Amygdala (tissue), 56 donors: ENCODE measurements around the gene U2AF1L4.
"Not testable (repeated sequence)": the region's sequence is repeated elsewhere in the genome, so short reads cannot be mapped to it uniquely, and the experiment has no call there.

Source experiments
- DNase-seq, 56 donors: peaks; one replicate each; lab custom pipeline; 2025; lab: John Stamatoyannopoulos, UW

U2AF1L4 gene

GRCh38 chr19:35731353-35731752 is 13.9 kb downstream of the U2AF1L4 start:
- no peak for DNase-seq

GRCh38 chr19:35730326-35730725 is 14.9 kb downstream of the U2AF1L4 start:
- DNase-seq, result no peak

GRCh38 chr19:35729763-35730162 is 15.5 kb downstream of the U2AF1L4 start:
- DNase-seq, result no peak

GRCh38 chr19:35729021-35729420 is 16.2 kb downstream of the U2AF1L4 start:
- DNase-seq, result no peak

GRCh38 chr19:35727956-35728706 is 17.1 kb downstream of the U2AF1L4 start:
- DNase-seq, result peak in 2 of 56 donors; percentile 8 to 13

GRCh38 chr19:35727053-35727955 is 17.9 kb downstream of the U2AF1L4 start:
- no peak for DNase-seq

- DNase-seq, result no peak
Measured at GRCh38 chr19:35725216-35725861, 19.9 kb downstream of the U2AF1L4 start.

GRCh38 chr19:35724560-35724959 is 20.7 kb downstream of the U2AF1L4 start:
- no peak for DNase-seq

GRCh38 chr19:35724132-35724531 is 21.1 kb downstream of the U2AF1L4 start:
- not testable (repeated sequence) for DNase-seq

GRCh38 chr19:35723671-35724070 is 21.5 kb downstream of the U2AF1L4 start:
- DNase-seq, result no peak

GRCh38 chr19:35722897-35723296 is 22.3 kb downstream of the U2AF1L4 start:
- no peak for DNase-seq

- no peak for DNase-seq
Measured at GRCh38 chr19:35722461-35722860, 22.8 kb downstream of the U2AF1L4 start.

GRCh38 chr19:35721374-35721773 is 23.8 kb downstream of the U2AF1L4 start:
- DNase-seq, result no peak

GRCh38 chr19:35720648-35721047 is 24.6 kb downstream of the U2AF1L4 start:
- DNase-seq, result no peak

GRCh38 chr19:35720163-35720524 is 25.1 kb downstream of the U2AF1L4 start:
- no peak for DNase-seq

GRCh38 chr19:35719402-35720162 is 25.6 kb downstream of the U2AF1L4 start:
- no peak for DNase-seq

- DNase-seq, result peak in 6 of 56 donors; percentile 21 to 53 (median 40)
Measured at GRCh38 chr19:35718345-35719041, 26.7 kb downstream of the U2AF1L4 start.

GRCh38 chr19:35717665-35718344 is 27.4 kb downstream of the U2AF1L4 start, which contains the start of gene KMT2B:
Gene KMT2B, plus strand, starts transcription at chr19:35718003. Its CDS starts 16 bp downstream, at chr19:35718019.
- DNase-seq, result peak in 29 of 56 donors; percentile 47 to 98 (median 90)
